ENCODE measurements around the gene HAGH. TPM values are rescaled to one million over a fixed set of nuclear protein-coding genes. Genes with fewer than 3 reads are reported as not detected.

Gene HAGH
- total RNA-seq, 4 donors from 2014 or later = 30.6 to 56.5 (median 43.4) TPM

DNA sequence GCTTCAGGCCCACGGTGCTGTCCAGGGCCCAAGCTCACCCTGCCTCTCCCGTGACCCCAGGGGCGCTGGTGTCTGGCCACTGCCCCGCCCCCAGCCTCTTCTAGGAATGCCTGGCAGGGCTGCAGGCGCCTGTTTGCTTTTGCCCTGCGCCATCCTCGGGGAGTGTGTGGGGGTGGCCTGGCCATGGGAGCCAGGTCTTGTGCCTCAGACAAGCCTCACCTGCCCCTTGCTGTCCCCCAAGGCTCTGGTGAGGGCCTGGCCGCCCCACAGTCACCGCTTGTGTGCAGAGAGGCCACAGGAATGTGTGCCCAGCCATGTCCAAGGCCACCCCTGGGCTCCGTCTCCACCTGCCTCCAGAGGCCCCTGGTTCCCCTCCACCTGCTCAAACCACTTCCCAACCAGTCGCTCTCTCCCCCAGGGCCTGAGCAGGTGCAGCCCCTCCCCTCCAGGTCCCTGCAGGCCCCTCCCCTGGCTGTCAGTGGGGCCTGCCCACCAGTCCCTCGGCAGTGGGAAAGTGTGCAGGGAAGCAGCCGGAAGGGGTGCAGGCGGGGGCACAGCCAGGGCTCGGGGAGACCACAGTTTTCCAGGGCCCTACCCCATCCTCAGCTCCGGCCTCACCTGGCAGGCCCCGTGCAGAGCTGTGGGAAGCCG, 32.3 kb downstream of the HAGH start:
- Histone ChIP-seq H3K36me3 (peaks cover 0 to 34% (median 0%) of the 10 kb centered on the region in 3 donors), H3K4me3 (no peak overlapping the region), H3K9me3 (peaks cover 0 to 15% (median 0%) of the 10 kb centered on the region in 3 donors), H3K27me3 (no peaks in the 10 kb centered on the region), H3K27ac (no peak overlapping the region), H3K4me1 (peaks cover 0 to 19% (median 2%) of the 10 kb centered on the region in 3 donors)
- TF ChIP-seq, protein P1, sequence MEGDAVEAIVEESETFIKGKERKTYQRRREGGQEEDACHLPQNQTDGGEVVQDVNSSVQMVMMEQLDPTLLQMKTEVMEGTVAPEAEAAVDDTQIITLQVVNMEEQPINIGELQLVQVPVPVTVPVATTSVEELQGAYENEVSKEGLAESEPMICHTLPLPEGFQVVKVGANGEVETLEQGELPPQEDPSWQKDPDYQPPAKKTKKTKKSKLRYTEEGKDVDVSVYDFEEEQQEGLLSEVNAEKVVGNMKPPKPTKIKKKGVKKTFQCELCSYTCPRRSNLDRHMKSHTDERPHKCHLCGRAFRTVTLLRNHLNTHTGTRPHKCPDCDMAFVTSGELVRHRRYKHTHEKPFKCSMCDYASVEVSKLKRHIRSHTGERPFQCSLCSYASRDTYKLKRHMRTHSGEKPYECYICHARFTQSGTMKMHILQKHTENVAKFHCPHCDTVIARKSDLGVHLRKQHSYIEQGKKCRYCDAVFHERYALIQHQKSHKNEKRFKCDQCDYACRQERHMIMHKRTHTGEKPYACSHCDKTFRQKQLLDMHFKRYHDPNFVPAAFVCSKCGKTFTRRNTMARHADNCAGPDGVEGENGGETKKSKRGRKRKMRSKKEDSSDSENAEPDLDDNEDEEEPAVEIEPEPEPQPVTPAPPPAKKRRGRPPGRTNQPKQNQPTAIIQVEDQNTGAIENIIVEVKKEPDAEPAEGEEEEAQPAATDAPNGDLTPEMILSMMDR (IDR thresholded peaks at IDR 0.05) = no peak
- TF ChIP-seq POLR2A (IDR thresholded peaks at IDR 0.05) = no peak
- 53 to 80% methylated on average over 2 to 4 of the region's 18 CpGs for WGBS, 2 donors
- intact Hi-C loops (cut with DNase I) = no loop called here
- DNase-seq = no peak

DNA sequence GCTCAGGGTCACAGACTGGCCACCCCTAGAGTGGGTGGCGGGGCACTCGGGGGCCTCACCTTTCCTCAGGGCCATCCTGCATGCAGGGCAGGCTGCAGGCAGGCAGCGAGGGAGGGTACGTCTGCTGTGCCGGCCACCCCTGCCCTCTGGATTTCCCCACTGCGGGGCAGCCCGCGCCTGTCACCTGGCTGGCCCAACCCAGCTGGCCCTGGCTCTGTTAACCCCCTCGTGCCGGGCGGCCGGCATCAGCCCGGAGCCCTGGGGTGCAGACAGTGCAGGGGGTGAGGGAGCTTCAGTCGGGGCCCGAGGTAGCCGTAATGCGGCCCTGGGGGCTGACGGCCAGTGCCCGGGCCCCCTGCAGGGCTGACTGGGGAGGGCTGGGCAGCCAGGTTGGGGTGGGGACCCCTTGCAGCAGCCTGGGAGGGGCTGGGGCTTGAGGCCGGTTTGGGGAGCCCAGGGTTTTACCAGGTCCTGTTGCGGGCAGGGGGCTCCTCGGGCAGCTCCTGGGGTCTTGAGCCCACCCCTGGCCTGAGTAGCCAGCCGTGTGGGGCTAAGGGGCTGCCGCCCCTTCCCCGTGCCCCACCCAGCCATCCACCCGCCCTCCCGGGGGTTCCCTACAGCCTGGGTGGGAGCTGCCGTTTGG, 32.9 kb downstream of the HAGH start, which contains the start of gene IGFALS:
Gene IGFALS, minus strand, starts transcription at position 128 of the 643 bp plus-strand sequence. Its CDS starts 53 bp downstream, at position 75.
- intact Hi-C loops (cut with DNase I) = no loop called here
- TF ChIP-seq, protein P1 (IDR thresholded peaks at IDR 0.05) = no peak
- no peak for TF ChIP-seq POLR2A (IDR thresholded peaks at IDR 0.05)
- Histone ChIP-seq H3K36me3 (peaks cover 0 to 40% (median 2%) of the 10 kb centered on the region in 3 donors), H3K27me3 (no peaks in the 10 kb centered on the region), H3K27ac (no peak within 1 kb of the TSS), H3K4me1 (peaks cover 6 to 25% (median 7%) of the 10 kb centered on the region in 3 donors), H3K9me3 (peaks cover 0 to 13% (median 0%) of the 10 kb centered on the region in 3 donors), H3K4me3 (no peak within 1 kb of the TSS)
- 30% methylated on average over 2 of the region's 28 CpGs; no CpG with 5 or more reads in 1 of the 2 donors for WGBS, 2 donors
- DNase-seq = no peak

DNA sequence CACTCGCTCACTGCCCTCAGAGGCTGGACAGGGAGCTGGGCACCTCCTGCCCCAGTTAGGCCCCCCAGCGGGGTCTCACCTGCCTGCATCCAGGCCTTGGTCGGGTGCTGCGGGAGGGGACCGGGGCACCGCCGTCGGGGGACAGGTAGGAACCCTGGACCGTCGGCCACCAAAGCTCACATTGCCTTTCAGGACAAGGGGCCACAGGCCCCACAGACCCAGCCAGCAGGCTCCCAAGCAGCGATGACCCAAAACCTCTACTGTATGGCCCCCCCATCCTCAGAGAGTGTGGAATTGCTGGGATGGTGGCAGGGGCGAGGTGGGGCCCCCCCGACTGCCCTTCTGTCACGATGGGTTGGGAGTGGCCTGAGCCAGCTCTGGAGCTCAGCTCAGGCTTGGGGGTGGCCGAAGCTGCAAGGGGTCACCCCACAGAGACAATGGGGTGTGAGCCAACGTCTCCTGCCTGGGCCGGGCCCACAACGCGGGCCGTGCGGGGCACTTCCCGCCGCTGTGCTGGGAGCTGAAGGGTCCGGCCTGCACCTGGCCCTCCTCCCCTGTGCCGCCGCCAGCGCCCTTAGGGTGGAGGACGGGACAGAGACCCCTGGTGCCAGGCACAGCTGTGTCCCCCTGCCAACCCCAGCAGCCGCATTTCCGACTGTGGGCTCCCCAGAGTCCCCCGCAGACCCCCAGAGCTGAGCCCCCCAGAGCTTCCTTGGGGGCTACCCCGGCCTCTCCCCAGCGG, 33.6 kb downstream of the HAGH start:
- Histone ChIP-seq H3K4me1 (peaks cover 7 to 32% (median 9%) of the 10 kb centered on the region in 3 donors), H3K9me3 (peaks cover 0 to 6% (median 0%) of the 10 kb centered on the region in 3 donors), H3K27me3 (no peaks in the 10 kb centered on the region), H3K27ac (no peak overlapping the region), H3K36me3 (peaks cover 0 to 47% (median 4%) of the 10 kb centered on the region in 3 donors), H3K4me3 (no peak overlapping the region)
- 87% methylated on average over 3 of the region's 33 CpGs; no CpG with 5 or more reads in 1 of the 2 donors for WGBS, 2 donors
- intact Hi-C loops (cut with DNase I) = no loop called here
- DNase-seq = no peak
- TF ChIP-seq, protein P1 (IDR thresholded peaks at IDR 0.05) = no peak
- TF ChIP-seq POLR2A (IDR thresholded peaks at IDR 0.05) = no peak

DNA sequence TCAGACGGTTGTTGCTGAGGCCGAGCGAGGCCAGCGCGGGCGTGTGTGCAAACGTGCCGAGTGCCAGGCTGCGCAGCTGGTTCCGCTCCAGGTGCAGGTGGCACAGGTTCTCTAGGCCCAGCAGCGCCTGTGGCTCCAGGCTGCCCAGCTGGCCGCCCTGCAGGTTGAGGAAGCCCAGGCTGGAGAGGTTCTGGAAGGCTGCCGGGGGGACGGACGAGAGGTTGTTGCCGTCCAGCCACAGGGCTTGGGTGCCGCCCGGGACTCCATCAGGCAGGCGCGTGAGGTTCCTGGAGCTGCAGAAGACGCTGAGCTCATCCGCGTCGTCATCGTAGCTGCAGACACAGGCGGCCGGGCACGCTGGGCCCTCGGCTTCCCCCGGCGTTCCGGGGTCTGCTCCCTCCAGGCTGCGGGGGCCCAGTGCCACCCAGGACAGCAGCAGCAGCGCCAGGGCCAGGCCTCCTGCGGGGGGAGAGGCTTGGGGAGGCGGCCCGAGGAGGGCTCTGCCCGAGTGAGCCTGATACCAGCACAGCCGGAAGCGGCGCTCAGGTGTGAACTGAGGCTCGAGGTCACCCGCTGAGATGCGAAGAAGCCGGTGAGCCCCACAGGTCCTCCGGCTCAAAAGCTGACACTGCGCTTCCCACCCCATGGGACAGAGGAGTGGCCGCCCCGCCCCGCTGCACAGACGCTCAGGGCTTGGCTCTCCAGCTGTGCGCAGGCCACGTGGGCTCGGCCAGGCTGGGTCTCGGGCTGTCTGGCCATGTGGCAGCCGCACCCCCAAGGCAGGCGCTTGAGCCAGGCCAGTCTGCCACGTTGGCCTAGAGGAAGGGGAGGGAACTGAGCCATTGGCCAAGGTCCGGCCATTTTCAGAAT, 34.4 kb downstream of the HAGH start:
- intact Hi-C loops (cut with DNase I) = no loop called here
- TF ChIP-seq POLR2A (IDR thresholded peaks at IDR 0.05) = no peak
- TF ChIP-seq, protein P1 (IDR thresholded peaks at IDR 0.05) = no peak
- Histone ChIP-seq H3K36me3 (peaks cover 0 to 55% (median 8%) of the 10 kb centered on the region in 3 donors), H3K27ac (no peak overlapping the region), H3K27me3 (no peaks in the 10 kb centered on the region), H3K9me3 (no peaks in the 10 kb centered on the region), H3K4me1 (peaks cover 7 to 39% (median 9%) of the 10 kb centered on the region in 3 donors), H3K4me3 (no peak overlapping the region)
- DNase-seq = no peak
- WGBS, 2 donors = 75 to 95% methylated on average over 2 to 4 of the region's 59 CpGs
